ENCODE data around the gene PLEKHA7.

- TF ChIP-seq CTCF (IDR thresholded peaks at IDR 0.05) (no peak), POLR2A (IDR thresholded peaks at IDR 0.05) (no peak), POLR2AphosphoS5 (IDR thresholded peaks at IDR 0.05) (no peak)
These were observed 44.9 kb downstream of the PLEKHA7 start for GRCh38 chr11:16969010-16969999.
